K562 (cell line): ENCODE measurements around the gene SLC4A3. TPM values are rescaled to one million over a fixed set of nuclear protein-coding genes. Genes with fewer than 3 reads are reported as not detected.

Experiments
- ATAC-seq: fragments of 200-7000 bp; cut with Tn5 transposase; 3 replicates; pipeline ENCODE4 v1.9.1; 2020; ENCODE audit warnings: moderate library complexity
- BruUV-seq: library from RNA; stranded (reverse); fragments of 400-500 nt; replicated peaks from 2 replicates; lab custom pipeline; 2021; lab: Mats Ljungman, UMichigan
- CTCF ChIA-PET: fragments of 300-600 bp; formaldehyde crosslinking; extraction: SDS; loops from one replicate; lab custom pipeline; 2021; ENCODE audit warnings: low intra/inter-chr PET ratio; lab: Yijun Ruan, JAX
- POLR2A ChIA-PET: fragments of 300-600, 350-650 bp; sonication (Branson Sonifier 250); formaldehyde crosslinking; extraction: SDS; loops from one replicate; lab custom pipeline; 2021; ENCODE audit warnings: antibody characterized with exemption, inconsistent platforms; lab: Yijun Ruan, JAX
- DNase-seq, 4 experiments: peaks; one replicate each; pipeline versions ENCODE4 v3.0.0 to v3.0.0-alpha.2; 2011 to 2018; ENCODE audit warnings: low spot score in 3 of 4, mixed read lengths in 3 of 4; ENCODE audit errors: extremely low read depth in 1 of 4
- FAIRE-seq: peaks from 2 replicates; lab custom pipeline; 2011; peaks lifted over from hg19 to GRCh38; lab: Jason Lieb, UNC
- H2AFZ ChIP-seq: 2 replicates; pipeline ENCODE4 v1.6.0; 2011; ENCODE audit warnings: low read depth, low read length, control low read depth, inconsistent platforms
- H3K27ac ChIP-seq: fragments of 200-600 bp; 3 replicates; pipeline ENCODE4 v1.8.0; 2011; ENCODE audit warnings: low read depth, mild to moderate bottlenecking, control low read depth, inconsistent platforms, low read length, moderate library complexity, mixed read lengths; ENCODE audit errors: extremely low read depth
- H3K27me3 ChIP-seq, 2 experiments: fragments of 300-600 bp in 1 of 2; 2 replicates in 1 of 2; 3 replicates in 1 of 2; pipeline versions ENCODE4 v1.6.0 to v1.8.0; 2011; ENCODE audit warnings: inconsistent platforms in 2 of 2, low read length in 2 of 2, mild to moderate bottlenecking in 1 of 2, mixed read lengths in 1 of 2, moderate library complexity in 1 of 2; ENCODE audit not compliant: control insufficient read depth in 2 of 2, insufficient read depth in 2 of 2
- H3K36me3 ChIP-seq: fragments of 300-600 bp; 3 replicates; pipeline ENCODE4 v1.8.0; 2011; ENCODE audit warnings: mild to moderate bottlenecking, low read length, inconsistent platforms; ENCODE audit not compliant: control insufficient read depth, insufficient read depth
- H3K4me1 ChIP-seq, 2 experiments: fragments of 200-600 bp in 1 of 2; replicated peaks in 1 of 2; 2 replicates in 1 of 2; 3 replicates in 1 of 2; pipeline versions ENCODE4 v1.5.1 to v1.8.0; 2011; ENCODE audit warnings: inconsistent platforms in 2 of 2, low read length in 2 of 2, mild to moderate bottlenecking in 1 of 2, mixed read lengths in 1 of 2, moderate library complexity in 1 of 2; ENCODE audit not compliant: control insufficient read depth in 2 of 2, insufficient read depth in 2 of 2
- H3K4me2 ChIP-seq: 2 replicates; pipeline ENCODE4 v1.6.1; 2011; ENCODE audit warnings: low read length, control low read depth, inconsistent platforms, mixed read lengths; ENCODE audit not compliant: insufficient read depth
- H3K4me3 ChIP-seq: fragments of 200-600 bp; sonication (generic), shearing (Covaris generic); 2 replicates; pipeline ENCODE4 v1.5.1; 2016; ENCODE audit warnings: control low read depth, inconsistent platforms
- H3K79me2 ChIP-seq: fragments of 200-600 bp; 3 replicates; pipeline ENCODE4 v1.8.0; 2011; ENCODE audit warnings: low read length, inconsistent platforms; ENCODE audit not compliant: control insufficient read depth, insufficient read depth
- H3K9ac ChIP-seq, 2 experiments: 2 replicates each; pipeline versions ENCODE4 v1.6.0 to v1.6.1; 2011; ENCODE audit warnings: low read depth in 2 of 2, low read length in 2 of 2, control low read depth in 1 of 2, inconsistent platforms in 1 of 2, mild to moderate bottlenecking in 1 of 2, mixed read lengths in 1 of 2; ENCODE audit not compliant: insufficient read depth in 1 of 2
- H3K9me1 ChIP-seq: one replicate; pipeline ENCODE4 v1.6.0; 2011; ENCODE audit warnings: inconsistent platforms, mild to moderate bottlenecking, low read length, moderate library complexity; ENCODE audit not compliant: control insufficient read depth, insufficient read depth
- H3K9me3 ChIP-seq: replicated peaks from 2 replicates; pipeline ENCODE4 v1.5.1; 2011; ENCODE audit warnings: low read depth, low read length, inconsistent platforms; ENCODE audit not compliant: control insufficient read depth, insufficient read depth
- H4K20me1 ChIP-seq: replicated peaks from 2 replicates; pipeline ENCODE4 v1.6.1; 2011; ENCODE audit warnings: low read length, inconsistent platforms, mixed read lengths; ENCODE audit not compliant: control insufficient read depth, insufficient read depth
- ARID1B ChIP-seq: fragments of 450-650 bp; IDR thresholded peaks from 2 replicates; pipeline ENCODE4 v1.6.1; 2016; ENCODE audit warnings: antibody characterized with exemption, mild to moderate bottlenecking, inconsistent platforms
- ASH1L ChIP-seq: fragments of 450-650 bp; IDR thresholded peaks from 2 replicates; pipeline ENCODE4 v1.6.1; 2018; ENCODE audit warnings: borderline replicate concordance, mild to moderate bottlenecking, low read depth; ENCODE audit not compliant: partially characterized antibody
- CBX2 ChIP-seq: fragments of 200-600 bp; sonication (generic); IDR thresholded peaks from one replicate; pipeline ENCODE4 v1.6.1; 2012; ENCODE audit warnings: mild to moderate bottlenecking, low read length, inconsistent platforms; ENCODE audit not compliant: insufficient read depth, poor library complexity, severe bottlenecking
- ZBTB1 ChIP-seq: sonication (generic); formaldehyde crosslinking; IDR thresholded peaks from 2 replicates; pipeline ENCODE4 v1.8.1; 2023; ENCODE audit warnings: missing genetic modification reagents, low read depth, mild to moderate bottlenecking, borderline replicate concordance
- ZHX1 ChIP-seq: fragments of 150-350 bp; conservative IDR thresholded peaks from 2 replicates; pipeline ENCODE4 v1.6.1; 2014; ENCODE audit warnings: low read length
- WGBS: fragments of 100-300 bp; shearing (Covaris generic); methylation state at CpG from one replicate; pipeline ENCODE4 v1.1.6; 2016; ENCODE audit warnings: low coverage, mixed read lengths; ENCODE audit not compliant: insufficient coverage; ENCODE audit errors: missing lambda C conversion rate; 5-methylcytosine and 5-hydroxymethylcytosine counted together
- in situ Hi-C: fragments of 300-500 bp; cut with MboI; formaldehyde crosslinking; loops from 4 replicates; pipeline ENCODE4 v1.15.0; 2018; ENCODE audit warnings: inconsistent platforms, mixed read lengths
- intact Hi-C: fragments of 100-400 bp; cut with micrococcal nuclease; formaldehyde crosslinking; loops from 2 replicates; pipeline ENCODE4 v1.14.2; 2022
- polyA plus RNA-seq, 8 experiments: library from polyadenylated mRNA; depleted of rRNA in 4 of 8; stranded (reverse) in 5 of 8; unstranded in 3 of 8; fragments of >200 nt; fragmentation: Nextera tagmentation in 2 of 8; fragmentation: Illumina TruSeq in 1 of 8; extraction: Ambion mirVana in 2 of 8; extraction: Trizol in 1 of 8; gene quantifications; 2 replicates each; pipeline versions ENCODE4 v1.2.1 to v1.2.3, GENCODE V29; 2011 to 2014; ENCODE audit warnings: inconsistent platforms in 1 of 8, missing spikeins in 1 of 8
- total RNA-seq, 7 experiments: library from RNA; depleted of rRNA in 6 of 7; stranded (reverse); fragments of >200 nt in 6 of 7; fragmentation: Illumina TruSeq in 2 of 7; extraction: Trizol in 2 of 7; gene quantifications; 2 replicates each; pipeline versions ENCODE4 v1.2.1 to v1.2.3, GENCODE V29; 2011 to 2021; ENCODE audit warnings: low replicate concordance in 1 of 7

SLC4A3 gene
- total and polyA plus RNA-seq, 9 of the 15 experiments (the other 6 are each of a cell fraction or from before 2014, with no cell fraction given), result 0.04 to 0.31 (median 0.16) TPM; not detected in 5

GRCh38 chr2:219613461-219614070 lies 13.9 kb upstream of the SLC4A3 start:
- H3K27ac ChIP-seq, result no peak overlapping the region
- no peak overlapping the region for H3K4me2 ChIP-seq
- in situ Hi-C loops, result no loop called here
- no TSS peak for BruUV-seq
- no peak overlapping the region for H2AFZ ChIP-seq
- H3K9me1 ChIP-seq, result no peaks in the 10 kb centered on the region
- no peaks in the 10 kb centered on the region for H3K79me2 ChIP-seq
- H3K4me3 ChIP-seq, result no peak overlapping the region
- ATAC-seq, result no peak
- no peaks in the 10 kb centered on the region for H3K36me3 ChIP-seq
- intact Hi-C loops, result no loop called here
- no peak for DNase-seq
- no peak for FAIRE-seq
- ChIA-PET CTCF (no interaction called here), POLR2A (no interaction called here)
- WGBS, result 89% methylated on average over 5 of the region's 11 CpGs
- H3K27me3 ChIP-seq, result no peaks in the 10 kb centered on the region
- no peak overlapping the region for H3K9ac ChIP-seq
- peaks cover 0 to 15% of the 10 kb centered on the region in 2 experiments; a peak in 2 of 5 replicates for H3K4me1 ChIP-seq
- TF ChIP-seq ZBTB1 (no peak), ARID1B (no peak), ZHX1 (no peak), ASH1L (no peak), CBX2 (no peak)
- no peaks in the 10 kb centered on the region for H3K9me3 ChIP-seq
- H4K20me1 ChIP-seq, result no peaks in the 10 kb centered on the region; the same call in 1 of the 2 replicates
